ENCODE data around the gene ETS2. TPM values are rescaled to one million over a fixed set of nuclear protein-coding genes. Genes with fewer than 3 reads are reported as not detected.

Gene ETS2
- total RNA-seq, 2 donors from 2014 or later, result 110 to 185 TPM

DNA sequence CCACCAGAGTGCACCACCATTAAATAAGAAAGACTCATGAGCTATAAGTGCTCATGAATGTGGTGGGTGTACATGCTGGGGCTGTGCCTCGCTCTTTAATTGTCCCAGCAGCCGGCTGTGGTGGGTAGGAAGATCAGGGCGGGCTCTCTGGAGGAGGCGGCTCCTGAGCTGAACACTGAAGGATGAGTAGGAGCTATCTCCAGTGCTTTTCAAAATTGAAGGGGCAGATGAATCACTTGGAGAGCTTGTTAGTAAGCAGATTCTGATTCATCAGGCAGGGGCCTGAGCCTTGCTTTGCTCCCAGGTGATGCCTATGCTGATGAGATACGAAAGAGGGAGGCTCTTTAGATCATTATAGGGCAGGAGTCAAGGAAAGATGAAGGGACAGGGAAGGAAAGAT lies 54.1 kb downstream of the ETS2 start:
- H3K9ac ChIP-seq (ENCODE audit: low read depth in 2 of 2, low read length in 2 of 2), result no peak overlapping the region
- no peak overlapping the region for H3K4me3 ChIP-seq
- intact Hi-C loops (cut with DNase I), result no loop called here
- DNase-seq, result no peak
- TF ChIP-seq, protein P1, sequence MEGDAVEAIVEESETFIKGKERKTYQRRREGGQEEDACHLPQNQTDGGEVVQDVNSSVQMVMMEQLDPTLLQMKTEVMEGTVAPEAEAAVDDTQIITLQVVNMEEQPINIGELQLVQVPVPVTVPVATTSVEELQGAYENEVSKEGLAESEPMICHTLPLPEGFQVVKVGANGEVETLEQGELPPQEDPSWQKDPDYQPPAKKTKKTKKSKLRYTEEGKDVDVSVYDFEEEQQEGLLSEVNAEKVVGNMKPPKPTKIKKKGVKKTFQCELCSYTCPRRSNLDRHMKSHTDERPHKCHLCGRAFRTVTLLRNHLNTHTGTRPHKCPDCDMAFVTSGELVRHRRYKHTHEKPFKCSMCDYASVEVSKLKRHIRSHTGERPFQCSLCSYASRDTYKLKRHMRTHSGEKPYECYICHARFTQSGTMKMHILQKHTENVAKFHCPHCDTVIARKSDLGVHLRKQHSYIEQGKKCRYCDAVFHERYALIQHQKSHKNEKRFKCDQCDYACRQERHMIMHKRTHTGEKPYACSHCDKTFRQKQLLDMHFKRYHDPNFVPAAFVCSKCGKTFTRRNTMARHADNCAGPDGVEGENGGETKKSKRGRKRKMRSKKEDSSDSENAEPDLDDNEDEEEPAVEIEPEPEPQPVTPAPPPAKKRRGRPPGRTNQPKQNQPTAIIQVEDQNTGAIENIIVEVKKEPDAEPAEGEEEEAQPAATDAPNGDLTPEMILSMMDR (IDR thresholded peaks at IDR 0.05), result no peak
- H3K9me3 ChIP-seq, result no peaks in the 10 kb centered on the region
- no peaks in the 10 kb centered on the region for H3K36me3 ChIP-seq
- no peak overlapping the region for H3K27ac ChIP-seq
- H3K4me1 ChIP-seq, result no peaks in the 10 kb centered on the region
- no peaks in the 10 kb centered on the region for H3K27me3 ChIP-seq

DNA sequence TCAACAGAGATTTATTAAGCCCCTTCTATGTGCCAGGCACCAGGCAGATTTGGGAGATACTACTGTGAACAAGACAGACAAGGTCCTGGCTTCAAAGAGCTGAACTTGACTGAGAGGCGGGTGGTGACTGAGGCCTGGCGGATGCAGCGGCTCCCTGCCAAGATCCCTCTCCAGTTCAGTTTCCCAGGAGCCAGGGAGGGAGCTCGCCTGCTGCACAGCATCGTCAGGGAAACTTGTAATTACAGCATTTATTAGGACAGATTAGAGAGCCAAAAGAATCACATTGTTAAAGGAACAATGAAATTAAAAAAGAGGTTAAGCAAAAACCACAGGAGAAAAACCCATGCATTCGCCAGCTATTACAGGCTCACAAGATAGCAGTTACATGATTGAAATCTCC lies 55.3 kb downstream of the ETS2 start:
- no peaks in the 10 kb centered on the region for H3K4me1 ChIP-seq
- no peaks in the 10 kb centered on the region for H3K36me3 ChIP-seq
- no peak for DNase-seq
- no peak overlapping the region for H3K9ac ChIP-seq (ENCODE audit: low read depth in 2 of 2, low read length in 2 of 2)
- no peak overlapping the region for H3K4me3 ChIP-seq
- H3K9me3 ChIP-seq, result no peaks in the 10 kb centered on the region
- no peaks in the 10 kb centered on the region for H3K27me3 ChIP-seq
- intact Hi-C loops (cut with DNase I), result no loop called here
- TF ChIP-seq, protein P1 (IDR thresholded peaks at IDR 0.05), result no peak
- no peak overlapping the region for H3K27ac ChIP-seq

DNA sequence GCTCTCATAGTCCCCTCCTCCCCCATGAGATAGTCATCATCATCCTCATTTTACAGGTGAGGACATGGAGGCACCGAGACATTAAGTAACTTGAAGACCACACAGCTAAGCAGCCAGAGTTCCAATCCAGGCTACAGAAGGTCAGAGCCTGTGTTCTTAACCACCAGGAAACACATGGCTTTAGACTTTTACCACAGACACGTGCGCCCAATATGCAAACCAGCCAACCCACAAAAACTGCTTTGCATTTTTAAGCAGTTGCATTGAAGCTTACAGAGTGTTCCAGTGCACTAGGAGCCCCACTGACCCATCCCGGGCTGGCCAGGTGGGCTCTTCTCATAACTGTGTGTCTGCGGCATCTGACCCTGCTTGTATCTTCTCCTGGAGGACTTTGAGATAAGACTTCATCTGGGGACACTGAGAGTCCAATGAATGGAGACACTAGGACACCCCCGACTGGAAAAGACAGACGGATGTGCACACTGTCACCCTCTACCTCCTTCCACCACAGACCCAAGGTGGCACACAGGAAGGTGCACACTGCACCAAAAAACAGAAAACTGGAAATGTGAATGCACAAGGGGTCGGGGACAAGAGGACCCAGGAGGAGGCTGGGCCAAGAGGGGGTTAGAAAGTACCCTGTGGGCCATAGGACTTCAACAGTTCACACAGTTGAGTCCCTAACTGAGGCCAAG lies 56.4 kb downstream of the ETS2 start:
- intact Hi-C loops (cut with DNase I), result no loop called here
- no peak for DNase-seq
- no peak overlapping the region for H3K27ac ChIP-seq
- TF ChIP-seq, protein P1 (IDR thresholded peaks at IDR 0.05), result no peak
- no peak overlapping the region for H3K9ac ChIP-seq (ENCODE audit: low read depth in 2 of 2, low read length in 2 of 2)
- no peak overlapping the region for H3K4me3 ChIP-seq
- H3K4me1 ChIP-seq, result no peaks in the 10 kb centered on the region
- H3K27me3 ChIP-seq, result no peaks in the 10 kb centered on the region
- no peaks in the 10 kb centered on the region for H3K36me3 ChIP-seq
- H3K9me3 ChIP-seq, result no peaks in the 10 kb centered on the region

DNA sequence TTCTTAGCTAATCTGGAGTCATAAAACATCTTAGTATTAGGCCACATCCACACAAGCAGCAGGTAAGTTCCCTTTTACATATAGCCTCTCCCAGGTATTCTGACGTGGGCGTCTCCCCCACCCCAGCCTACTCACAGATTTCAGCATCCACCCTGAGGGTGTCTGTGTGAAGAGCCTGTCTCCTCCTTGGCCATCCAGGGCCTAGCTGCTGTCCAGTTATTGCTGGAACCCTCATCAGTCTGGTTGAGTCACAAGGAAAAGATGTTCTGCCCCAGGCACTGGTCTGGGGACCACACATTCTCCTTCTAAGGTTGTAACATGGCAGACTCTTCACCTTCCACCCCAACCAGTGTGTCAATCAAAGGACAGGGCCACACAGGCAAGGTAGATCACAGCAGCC lies 57.6 kb downstream of the ETS2 start:
- no peak for DNase-seq
- H3K4me3 ChIP-seq, result no peak overlapping the region

DNA sequence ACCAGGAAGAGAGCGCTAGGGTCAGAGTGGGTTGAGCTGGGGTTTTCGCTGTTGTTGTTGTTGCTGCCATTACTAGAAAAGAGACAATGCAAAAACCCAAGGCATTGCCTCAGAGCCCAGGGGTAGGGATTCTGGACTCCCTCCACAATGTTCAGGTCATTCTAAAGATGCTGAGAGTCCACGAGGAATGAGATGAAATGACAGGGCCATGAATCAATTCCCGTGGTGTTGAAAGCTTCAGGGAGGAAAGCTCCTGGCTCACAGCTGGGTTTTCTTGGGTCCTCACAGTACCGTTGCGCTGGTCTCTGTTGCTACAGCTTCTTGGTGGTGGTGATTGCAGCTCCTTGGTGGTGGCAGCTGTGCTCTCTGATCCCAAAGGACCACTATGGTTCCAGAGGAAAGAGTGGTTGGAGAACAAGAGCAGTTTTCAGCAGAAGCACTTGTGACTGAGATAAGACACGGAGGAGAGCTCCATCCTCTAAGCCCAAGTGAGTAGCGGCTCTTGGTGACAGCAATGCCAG lies 58.2 kb downstream of the ETS2 start:
- DNase-seq, result no peak
- intact Hi-C loops (cut with DNase I), result no loop called here
- H3K4me1 ChIP-seq, result no peaks in the 10 kb centered on the region
- no peak overlapping the region for H3K27ac ChIP-seq
- no peak overlapping the region for H3K9ac ChIP-seq (ENCODE audit: low read depth in 2 of 2, low read length in 2 of 2)
- H3K27me3 ChIP-seq, result no peaks in the 10 kb centered on the region
- TF ChIP-seq, protein P1 (IDR thresholded peaks at IDR 0.05), result no peak
- H3K4me3 ChIP-seq, result no peak overlapping the region
- H3K36me3 ChIP-seq, result no peaks in the 10 kb centered on the region
- H3K9me3 ChIP-seq, result no peaks in the 10 kb centered on the region

More for the DNA sequence above, 57.6 kb downstream of the ETS2 start:
- TF ChIP-seq, protein P1 (IDR thresholded peaks at IDR 0.05), result no peak
- H3K9me3 ChIP-seq, result no peaks in the 10 kb centered on the region
- no peak overlapping the region for H3K9ac ChIP-seq (ENCODE audit: low read depth in 2 of 2, low read length in 2 of 2)
- no peaks in the 10 kb centered on the region for H3K27me3 ChIP-seq
- H3K27ac ChIP-seq, result no peak overlapping the region
- H3K36me3 ChIP-seq, result no peaks in the 10 kb centered on the region
- no peaks in the 10 kb centered on the region for H3K4me1 ChIP-seq
- intact Hi-C loops (cut with DNase I), result no loop called here

Data from colonic mucosa (tissue), 4 donors.